Stomach (tissue), 9 donors: ENCODE data around the gene ITGAV. TPM values are rescaled to one million over a fixed set of nuclear protein-coding genes. Genes with fewer than 3 reads are reported as not detected.

Source experiments
- DNase-seq, 2 donors: peaks; one replicate each; pipeline versions ENCODE4 v3.0.0 to v3.0.0-alpha.2; 2013 to 2019
- H3K27ac ChIP-seq, 5 donors: fragments of 200-600 bp in 4 of 5; sonication (generic) in 4 of 5; one replicate each; pipeline ENCODE4 v1.5.1; 2013 to 2019; ENCODE audit warnings: mild to moderate bottlenecking in 1 of 5, moderate library complexity in 1 of 5
- H3K27me3 ChIP-seq, 3 donors: fragments of 200-600 bp; sonication (generic); one replicate each; pipeline ENCODE4 v1.5.1; 2017 to 2019; ENCODE audit warnings: mixed run types in 1 of 3
- H3K36me3 ChIP-seq, 4 donors: fragments of 200-600 bp; sonication (generic); 1 replicate in 3 of 4; 2 replicates in 1 of 4; pipeline ENCODE4 v1.5.1; 2016 to 2019
- H3K4me1 ChIP-seq, 4 donors: fragments of 200-600 bp; sonication (generic); one replicate each; pipeline ENCODE4 v1.5.1; 2016 to 2019
- H3K4me3 ChIP-seq, 4 donors: fragments of 200-600 bp; sonication (generic) in 3 of 4; one replicate each; pipeline ENCODE4 v1.5.1; 2016 to 2019; ENCODE audit warnings: mild to moderate bottlenecking in 1 of 4
- H3K9me3 ChIP-seq, 4 donors: fragments of 200-600 bp; sonication (generic); one replicate each; pipeline ENCODE4 v1.5.1; 2016 to 2019
- CTCF ChIP-seq, 7 experiments: fragments of 450-650 bp in 4 of 7; fragments of 200-600 bp in 3 of 7; sonication (generic) in 3 of 7; IDR thresholded peaks; one replicate each; pipeline ENCODE4 v1.5.1; 2016 to 2019; ENCODE audit warnings: antibody characterized with exemption in 7 of 7, control low read depth in 2 of 7, mild to moderate bottlenecking in 1 of 7
- EP300 ChIP-seq: sonication (generic); formaldehyde crosslinking; IDR thresholded peaks from one replicate; pipeline ENCODE4 v1.6.1; 2017; ENCODE audit warnings: antibody characterized with exemption
- POLR2A ChIP-seq, 4 donors: fragments of 450-650 bp; IDR thresholded peaks; one replicate each; pipeline ENCODE4 v1.6.1; 2016; ENCODE audit warnings: antibody characterized with exemption in 4 of 4, control low read depth in 2 of 4, mild to moderate bottlenecking in 1 of 4, moderate library complexity in 1 of 4
- POLR2AphosphoS5 ChIP-seq, 3 donors: sonication (generic); formaldehyde crosslinking; IDR thresholded peaks; one replicate each; pipeline ENCODE4 v1.6.1; 2016; ENCODE audit warnings: antibody characterized with exemption in 3 of 3
- WGBS, 5 donors: extraction: QIAGEN DNeasy Blood & Tissue Kit in 3 of 5; methylation state at CpG; one replicate each; pipeline versions ENCODE4 v1.1.5 to v1.1.7; 2013 to 2018; 5-methylcytosine and 5-hydroxymethylcytosine counted together
- intact Hi-C: fragments of 100-400 bp; cut with DNase I; formaldehyde crosslinking; loops from one replicate; pipeline ENCODE4 v1.15.1; 2023; ENCODE audit warnings: low total_unique reads
- polyA plus RNA-seq, 3 donors: library from polyadenylated mRNA; stranded (reverse); fragments of 200-250 nt; gene quantifications; one replicate each; pipeline ENCODE4 v1.2.3, GENCODE V29; 2013
- total RNA-seq, 5 donors: library from RNA; depleted of rRNA; stranded (reverse); fragments of >200 nt; gene quantifications; one replicate each; pipeline versions ENCODE4 v1.1.0 to v1.2.3, GENCODE V29; 2014 to 2016
- donor health status: healthy with polysubstance abuse.
- donor health status: Bipolar disorder and iron deficiency.
- donor health status: healthy.

The ITGAV gene
- total and polyA plus RNA-seq, 8 donors = 7.8 to 393 (median 75.5) TPM

GRCh38 chr2:186618696-186619095, 28.8 kb downstream of the ITGAV start:
- Histone ChIP-seq H3K9me3 (no peaks in the 10 kb centered on the region), H3K4me1 (peaks cover 0 to 5% (median 0%) of the 10 kb centered on the region in 4 donors), H3K36me3 (peaks cover 1 to 24% (median 16%) of the 10 kb centered on the region in 4 donors), H3K27me3 (no peaks in the 10 kb centered on the region), H3K27ac (no peak overlapping the region), H3K4me3 (no peak overlapping the region)
- intact Hi-C loops = no loop called here
- DNase-seq = no peak
- TF ChIP-seq CTCF (IDR thresholded peaks at IDR 0.05) = no peak
- TF ChIP-seq EP300 = no peak
- TF ChIP-seq POLR2AphosphoS5 (IDR thresholded peaks at IDR 0.05) = no peak
- no peak for TF ChIP-seq POLR2A (IDR thresholded peaks at IDR 0.05)
- 95 to 100% (median 96%) methylated on average over 1 of the region's 1 CpG for WGBS, 5 donors

GRCh38 chr2:186623084-186623483, 33.2 kb downstream of the ITGAV start:
- Histone ChIP-seq H3K9me3 (no peaks in the 10 kb centered on the region), H3K4me3 (no peak overlapping the region), H3K36me3 (peaks cover 4 to 46% (median 44%) of the 10 kb centered on the region in 4 donors), H3K27me3 (no peaks in the 10 kb centered on the region), H3K27ac (no peak overlapping the region), H3K4me1 (peaks cover 0 to 5% (median 0%) of the 10 kb centered on the region in 4 donors)
- TF ChIP-seq CTCF (IDR thresholded peaks at IDR 0.05) (no peak), POLR2AphosphoS5 (IDR thresholded peaks at IDR 0.05) (no peak), EP300 (no peak), POLR2A (IDR thresholded peaks at IDR 0.05) (no peak)
- DNase-seq = no peak
- intact Hi-C loops = no loop called here
- 82 to 98% (median 93%) methylated on average over 2 of the region's 2 CpGs for WGBS, 5 donors

GRCh38 chr2:186624276-186624675, 34.4 kb downstream of the ITGAV start:
- TF ChIP-seq CTCF (IDR thresholded peaks at IDR 0.05) (no peak), EP300 (no peak), POLR2AphosphoS5 (IDR thresholded peaks at IDR 0.05) (no peak), POLR2A (IDR thresholded peaks at IDR 0.05) (no peak)
- no peak for DNase-seq
- H3K4me1 ChIP-seq = peaks cover 0 to 7% (median 0%) of the 10 kb centered on the region in 4 donors
- no peaks in the 10 kb centered on the region for H3K9me3 ChIP-seq
- H3K27ac ChIP-seq = no peak overlapping the region
- H3K27me3 ChIP-seq = no peaks in the 10 kb centered on the region
- 91 to 97% (median 94%) methylated on average over 3 of the region's 3 CpGs for WGBS, 5 donors
- H3K36me3 ChIP-seq = peaks cover 4 to 46% (median 44%) of the 10 kb centered on the region in 4 donors
- H3K4me3 ChIP-seq = no peak overlapping the region
- intact Hi-C loops = no loop called here

GRCh38 chr2:186629250-186629996, 39.6 kb downstream of the ITGAV start:
- Histone ChIP-seq H3K36me3 (peaks cover 0 to 22% (median 17%) of the 10 kb centered on the region in 4 donors), H3K4me1 (peaks cover 0 to 10% (median 0%) of the 10 kb centered on the region in 4 donors), H3K27ac (no peak overlapping the region), H3K9me3 (no peaks in the 10 kb centered on the region), H3K4me3 (no peak overlapping the region), H3K27me3 (no peaks in the 10 kb centered on the region)
- 80 to 92% (median 86%) methylated on average over 1 of the region's 1 CpG for WGBS, 5 donors
- intact Hi-C loops = no loop called here
- TF ChIP-seq EP300 (no peak), POLR2A (IDR thresholded peaks at IDR 0.05) (no peak), POLR2AphosphoS5 (IDR thresholded peaks at IDR 0.05) (no peak), CTCF (IDR thresholded peaks at IDR 0.05) (no peak)
- DNase-seq = no peak
